Measurements from ENCODE around the gene FBXW9.
A peak's percentile ranks its signal among the peaks of the same experiment; 100 is the strongest.

FBXW9 gene

DNA sequence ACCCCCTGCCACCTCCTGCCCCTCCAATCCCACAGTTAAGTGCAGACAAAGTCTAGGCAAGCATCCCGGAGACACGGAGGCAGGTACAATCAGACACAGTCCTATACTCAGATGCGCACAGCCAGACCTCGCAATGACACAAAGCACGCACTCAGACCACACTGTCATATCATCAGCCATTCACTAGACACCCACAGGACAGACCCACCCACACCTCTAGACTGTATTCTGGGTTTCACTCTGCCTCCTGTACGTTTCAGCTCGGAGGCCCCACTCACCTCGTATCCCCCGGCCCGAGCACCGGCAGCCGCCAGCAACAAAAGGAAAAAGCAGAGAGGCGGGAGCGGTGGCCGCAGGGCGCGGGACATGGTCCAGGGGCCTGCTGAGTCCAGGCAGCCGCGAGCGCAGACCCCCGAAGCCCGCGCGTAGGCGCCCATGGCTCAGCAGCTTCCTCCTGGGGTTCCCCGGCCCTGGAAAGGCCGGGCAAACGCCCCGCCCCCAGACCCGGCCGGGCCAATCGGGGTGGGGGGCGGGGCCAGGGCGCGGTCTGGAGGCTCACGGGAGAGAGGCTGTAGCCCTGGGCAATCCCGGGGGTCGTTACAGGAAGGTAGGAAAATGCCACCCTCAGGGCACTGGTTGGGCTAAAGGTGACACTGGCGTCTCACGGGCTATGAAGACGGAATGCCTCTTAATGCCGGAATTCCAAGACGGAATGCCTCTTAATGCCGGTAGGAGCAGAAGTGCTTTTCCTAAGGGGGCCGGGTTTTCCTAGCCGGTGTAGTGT lies 30.0 kb downstream of the FBXW9 start, which contains the start of the genes MAN2B1 and WDR83:
TSS of gene MAN2B1 (minus strand) at position 478 of the 784 bp plus-strand sequence. CDS start at position 437, 41 bp downstream.
TSS of gene WDR83 (plus strand) at position 543 of the 784 bp plus-strand sequence. CDS start 2,984 bp downstream, outside the sequence.
- Mint-ChIP-seq H3K27me3 (no peaks in the 10 kb centered on the region), H3K4me3 (peak within 1 kb of the TSS; percentile 95 to 98), H3K27ac (peak within 1 kb of the TSS; percentile 99), H3K9me3 (no peaks in the 10 kb centered on the region), H3K4me1 (peaks cover 41 to 61% of the 10 kb centered on the region in 2 donors), H3K36me3 (peaks cover 31 to 59% of the 10 kb centered on the region in 2 donors)
- ATAC-seq (replicated peaks) (peak; percentile 66 to 70), DNase-seq (peak; percentile 79)

GRCh38 chr19:12665671-12666264 lies 30.7 kb downstream of the FBXW9 start:
- ATAC-seq (replicated peaks): peak; percentile 35 to 44
- H3K27ac Mint-ChIP-seq: peak overlapping the region; percentile 99
- peak overlapping the region; percentile 95 to 98 for H3K4me3 Mint-ChIP-seq
- no peaks in the 10 kb centered on the region for H3K27me3 Mint-ChIP-seq
- no peak for DNase-seq
- H3K4me1 Mint-ChIP-seq: peaks cover 40 to 58% of the 10 kb centered on the region in 2 donors
- H3K9me3 Mint-ChIP-seq: no peaks in the 10 kb centered on the region
- peaks cover 36 to 64% of the 10 kb centered on the region in 2 donors for H3K36me3 Mint-ChIP-seq

DNA sequence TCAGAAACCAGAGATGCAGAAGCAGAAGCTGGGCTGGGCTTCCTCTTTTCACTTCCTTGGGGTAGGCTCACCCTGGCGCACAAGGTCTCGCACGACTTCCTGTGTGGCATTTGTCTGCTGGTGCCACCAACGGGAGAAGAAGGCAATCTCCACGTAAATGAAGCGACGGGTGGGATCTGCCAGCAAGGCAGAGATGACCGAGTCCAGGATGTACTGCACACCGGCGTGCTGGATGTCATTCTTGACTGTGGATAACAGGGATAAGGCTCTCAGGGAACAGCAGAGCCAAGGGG lies 31.2 kb downstream of the FBXW9 start:
- Mint-ChIP-seq H3K36me3 (peaks cover 35 to 63% of the 10 kb centered on the region in 2 donors), H3K4me1 (peaks cover 37 to 57% of the 10 kb centered on the region in 2 donors), H3K9me3 (no peaks in the 10 kb centered on the region), H3K27me3 (no peaks in the 10 kb centered on the region), H3K27ac (peak overlapping the region; percentile 99), H3K4me3 (peak overlapping the region; percentile 95 to 98)
- DNase-seq (peak; percentile 85), ATAC-seq (replicated peaks) (peak; percentile 78 to 79)

- Mint-ChIP-seq H3K4me1 (peaks cover 40 to 57% of the 10 kb centered on the region in 2 donors), H3K9me3 (no peaks in the 10 kb centered on the region), H3K4me3 (peak overlapping the region; percentile 95 to 98), H3K36me3 (peaks cover 41 to 65% of the 10 kb centered on the region in 2 donors), H3K27me3 (no peaks in the 10 kb centered on the region), H3K27ac (peak overlapping the region; percentile 99)
- DNase-seq (no peak), ATAC-seq (replicated peaks) (no peak)
These were observed 31.8 kb downstream of the FBXW9 start for GRCh38 chr19:12664406-12665280.

- no peak overlapping the region for H3K27ac Mint-ChIP-seq
- no peaks in the 10 kb centered on the region for H3K27me3 Mint-ChIP-seq
- H3K9me3 Mint-ChIP-seq: no peaks in the 10 kb centered on the region
- H3K36me3 Mint-ChIP-seq: peaks cover 60 to 75% of the 10 kb centered on the region in 2 donors
- no peak for ATAC-seq (replicated peaks)
- no peak overlapping the region for H3K4me3 Mint-ChIP-seq
- peaks cover 19 to 33% of the 10 kb centered on the region in 2 donors for H3K4me1 Mint-ChIP-seq
- no peak for DNase-seq
These were observed 35.5 kb downstream of the FBXW9 start for GRCh38 chr19:12660980-12661379.

DNA sequence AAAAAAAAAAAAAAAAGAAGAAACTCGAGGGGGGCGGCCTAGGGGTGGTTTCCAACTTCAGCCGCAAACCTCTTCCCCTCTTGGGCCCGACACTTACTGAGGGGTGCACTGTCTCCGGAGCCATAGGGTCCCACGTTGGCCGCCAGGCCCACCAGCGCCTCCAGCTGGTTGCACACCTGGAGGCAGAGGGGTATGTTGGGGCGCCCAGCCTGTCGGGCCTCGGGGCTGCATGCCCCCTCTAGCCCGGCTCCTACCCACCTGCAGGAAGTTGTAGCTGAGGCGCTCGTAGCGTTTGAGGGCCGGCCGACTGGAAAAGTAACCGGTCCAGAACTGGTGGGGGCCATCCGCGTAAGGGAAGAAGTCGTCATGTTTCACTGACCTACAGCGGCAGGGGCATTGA lies 38.5 kb downstream of the FBXW9 start:
- Mint-ChIP-seq H3K36me3 (peaks cover 53 to 65% of the 10 kb centered on the region in 2 donors), H3K27me3 (no peaks in the 10 kb centered on the region), H3K4me1 (peaks cover 13 to 22% of the 10 kb centered on the region in 2 donors), H3K4me3 (no peak overlapping the region), H3K9me3 (no peaks in the 10 kb centered on the region), H3K27ac (no peak overlapping the region)
- ATAC-seq (replicated peaks) (no peak), DNase-seq (no peak)

GRCh38 chr19:12656899-12657571 lies 39.4 kb downstream of the FBXW9 start:
- ATAC-seq (replicated peaks): peak; percentile 51 to 64

DNA sequence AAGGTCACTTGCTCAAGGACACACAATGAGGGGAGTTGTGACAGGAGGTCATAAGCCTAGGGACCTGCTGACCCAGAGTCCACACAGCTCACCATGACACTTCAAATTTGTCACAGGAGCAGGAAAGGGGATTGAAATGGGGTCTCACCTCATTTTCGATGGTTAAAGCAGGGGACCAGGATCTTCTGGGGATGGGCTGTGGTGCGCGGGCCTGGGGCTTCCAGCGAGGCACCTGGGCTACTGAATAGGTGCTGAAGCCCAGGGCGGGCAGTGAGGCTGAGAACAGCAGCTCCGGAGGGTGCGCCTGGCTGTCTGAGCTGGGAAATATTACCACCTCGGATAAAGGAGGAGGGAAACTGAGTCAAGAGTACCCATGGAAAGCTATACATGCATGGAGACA lies 40.9 kb downstream of the FBXW9 start:
- DNase-seq (no peak), ATAC-seq (replicated peaks) (no peak)
- Mint-ChIP-seq H3K27me3 (no peaks in the 10 kb centered on the region), H3K36me3 (peaks cover 62 to 68% of the 10 kb centered on the region in 2 donors), H3K9me3 (no peaks in the 10 kb centered on the region), H3K27ac (no peak overlapping the region), H3K4me3 (no peak overlapping the region), H3K4me1 (peaks cover 13 to 21% of the 10 kb centered on the region in 2 donors)

More at GRCh38 chr19:12656899-12657571, 39.4 kb downstream of the FBXW9 start:
- Mint-ChIP-seq H3K36me3 (peaks cover 57 to 66% of the 10 kb centered on the region in 2 donors), H3K27me3 (no peaks in the 10 kb centered on the region), H3K4me1 (peaks cover 13 to 22% of the 10 kb centered on the region in 2 donors), H3K4me3 (no peak overlapping the region), H3K27ac (no peak overlapping the region), H3K9me3 (no peaks in the 10 kb centered on the region)
- no peak for DNase-seq

DNA sequence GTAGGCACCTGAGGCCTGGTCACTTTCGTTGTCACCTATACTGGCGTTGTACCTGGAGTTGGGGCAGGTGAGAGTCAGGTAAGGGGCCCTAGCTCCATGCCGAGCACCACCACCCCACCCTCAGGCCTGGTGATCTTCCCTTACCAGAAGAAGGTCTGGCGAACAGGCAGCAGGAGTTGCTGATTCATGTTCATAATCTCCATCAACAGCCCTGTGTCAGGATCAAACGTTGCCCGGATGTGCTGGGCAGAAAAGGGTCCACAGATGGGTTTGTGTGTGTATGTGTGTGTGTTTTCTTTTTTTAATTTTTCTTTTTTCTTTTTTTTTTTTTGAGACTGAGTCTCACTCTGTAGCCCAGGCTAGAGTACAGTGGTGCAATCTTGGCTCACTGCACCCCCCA lies 44.2 kb downstream of the FBXW9 start:
- Mint-ChIP-seq H3K9me3 (peaks cover 0 to 2% of the 10 kb centered on the region in 2 donors), H3K4me1 (peaks cover 21 to 22% of the 10 kb centered on the region in 2 donors), H3K36me3 (peaks cover 65 to 71% of the 10 kb centered on the region in 2 donors)

DNA sequence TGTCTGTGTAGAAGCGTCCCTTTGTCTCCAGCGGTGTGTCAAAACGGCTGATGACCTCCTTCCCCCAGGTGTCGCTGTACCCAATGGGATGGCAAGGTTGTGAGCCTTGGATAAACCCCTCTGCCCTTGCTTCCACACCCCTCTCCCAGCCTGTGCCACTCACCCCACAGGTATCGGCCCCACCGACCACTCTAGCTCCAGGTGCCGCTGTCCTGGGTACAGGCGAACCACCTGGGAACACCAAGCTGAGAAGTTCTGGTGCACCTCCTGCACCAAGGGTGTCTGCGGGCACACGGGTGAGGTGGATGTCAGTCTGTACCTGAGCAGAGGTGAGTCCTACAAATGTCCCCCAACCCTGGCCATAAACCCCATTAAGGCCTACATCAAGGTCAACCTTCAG lies 46.5 kb downstream of the FBXW9 start:
- no peaks in the 10 kb centered on the region for H3K27me3 Mint-ChIP-seq
- DNase-seq (no peak), ATAC-seq (replicated peaks) (no peak)
- H3K4me1 Mint-ChIP-seq: peaks cover 16 to 17% of the 10 kb centered on the region in 2 donors
- peaks cover 54 to 62% of the 10 kb centered on the region in 2 donors for H3K36me3 Mint-ChIP-seq
- H3K4me3 Mint-ChIP-seq: no peak overlapping the region
- H3K9me3 Mint-ChIP-seq: peaks cover 0 to 2% of the 10 kb centered on the region in 2 donors
- peak overlapping the region; percentile 42 for H3K27ac Mint-ChIP-seq

More for the DNA sequence above, 44.2 kb downstream of the FBXW9 start:
- Mint-ChIP-seq H3K27ac (no peak overlapping the region), H3K4me3 (no peak overlapping the region), H3K27me3 (no peaks in the 10 kb centered on the region)
- ATAC-seq (replicated peaks) (no peak), DNase-seq (no peak)

DNA sequence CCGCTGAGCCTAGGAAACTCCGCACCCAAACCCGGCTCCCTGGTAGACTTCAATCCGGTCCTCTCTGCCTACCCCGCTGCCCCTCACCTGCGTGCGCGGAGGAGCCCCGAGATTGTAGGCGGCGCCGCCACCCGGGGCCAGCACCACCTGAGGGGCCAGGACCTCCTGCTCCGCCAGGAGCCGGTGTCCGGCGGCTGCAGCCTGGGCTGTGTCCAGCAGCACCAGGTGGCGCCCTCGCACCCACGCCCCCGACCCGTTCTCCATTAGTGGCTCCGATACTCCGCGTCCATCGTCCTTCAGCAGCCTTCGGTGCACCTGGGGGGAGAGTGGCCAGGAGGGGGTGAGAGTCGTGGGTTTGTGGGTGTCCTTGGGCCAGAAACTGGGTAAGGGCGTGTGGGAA lies 48.3 kb downstream of the FBXW9 start:
- Mint-ChIP-seq H3K4me3 (no peak overlapping the region), H3K27ac (peak overlapping the region; percentile 78), H3K27me3 (no peaks in the 10 kb centered on the region), H3K36me3 (peaks cover 61 to 65% of the 10 kb centered on the region in 2 donors), H3K9me3 (peaks cover 0 to 2% of the 10 kb centered on the region in 2 donors), H3K4me1 (peaks cover 16 to 17% of the 10 kb centered on the region in 2 donors)
- DNase-seq (no peak), ATAC-seq (replicated peaks) (no peak)

- peak; percentile 78 to 79 for ATAC-seq (replicated peaks)
- peaks cover 16 to 17% of the 10 kb centered on the region in 2 donors for H3K4me1 Mint-ChIP-seq
- peaks cover 61 to 70% of the 10 kb centered on the region in 2 donors for H3K36me3 Mint-ChIP-seq
- peak overlapping the region; percentile 94 for H3K27ac Mint-ChIP-seq
- peaks cover 0 to 2% of the 10 kb centered on the region in 2 donors for H3K9me3 Mint-ChIP-seq
- DNase-seq: peak; percentile 42
- peak overlapping the region; percentile 55 to 56 for H3K4me3 Mint-ChIP-seq
- no peaks in the 10 kb centered on the region for H3K27me3 Mint-ChIP-seq
These were observed 48.9 kb downstream of the FBXW9 start for GRCh38 chr19:12647490-12648071.

DNA sequence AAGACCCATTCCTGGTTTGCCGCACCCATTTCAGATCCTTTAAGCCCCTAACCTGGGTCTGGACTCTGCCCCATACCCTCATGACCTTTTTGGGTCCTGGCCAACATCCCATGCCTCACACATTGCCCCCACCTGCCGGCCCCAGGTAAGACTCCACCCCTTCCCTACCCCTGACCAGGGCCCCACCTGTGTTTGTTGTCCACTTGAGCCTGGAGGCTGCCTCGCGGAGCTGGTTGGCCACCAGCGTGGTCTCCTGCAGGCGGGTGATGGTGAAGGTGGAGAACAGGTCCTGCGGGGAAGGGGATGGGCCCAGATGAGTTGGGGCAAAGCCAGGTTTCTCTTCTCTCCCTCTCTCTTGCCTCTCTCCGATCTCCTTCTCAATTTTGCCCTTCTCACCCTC lies 49.4 kb downstream of the FBXW9 start:
- ATAC-seq (replicated peaks) (peak in 1 of 2 donors; percentile 18), DNase-seq (no peak)
- no peaks in the 10 kb centered on the region for H3K27me3 Mint-ChIP-seq
- peaks cover 16 to 17% of the 10 kb centered on the region in 2 donors for H3K4me1 Mint-ChIP-seq
- peak overlapping the region; percentile 94 for H3K27ac Mint-ChIP-seq
- H3K9me3 Mint-ChIP-seq: peaks cover 0 to 2% of the 10 kb centered on the region in 2 donors
- H3K4me3 Mint-ChIP-seq: peak overlapping the region in 1 of 2 donors; percentile 29
- H3K36me3 Mint-ChIP-seq: peaks cover 61 to 71% of the 10 kb centered on the region in 2 donors
